EL (cell line): Measurements from ENCODE around the gene EML6.

ENCODE experiments used
- DNase-seq: peaks from one replicate; pipeline ENCODE4 v3.0.0-alpha.2; 2016

The EML6 gene

GRCh38 chr2:54708584-54709335 lies 14.7 kb upstream of the EML6 start:
- no peak for DNase-seq

DNA sequence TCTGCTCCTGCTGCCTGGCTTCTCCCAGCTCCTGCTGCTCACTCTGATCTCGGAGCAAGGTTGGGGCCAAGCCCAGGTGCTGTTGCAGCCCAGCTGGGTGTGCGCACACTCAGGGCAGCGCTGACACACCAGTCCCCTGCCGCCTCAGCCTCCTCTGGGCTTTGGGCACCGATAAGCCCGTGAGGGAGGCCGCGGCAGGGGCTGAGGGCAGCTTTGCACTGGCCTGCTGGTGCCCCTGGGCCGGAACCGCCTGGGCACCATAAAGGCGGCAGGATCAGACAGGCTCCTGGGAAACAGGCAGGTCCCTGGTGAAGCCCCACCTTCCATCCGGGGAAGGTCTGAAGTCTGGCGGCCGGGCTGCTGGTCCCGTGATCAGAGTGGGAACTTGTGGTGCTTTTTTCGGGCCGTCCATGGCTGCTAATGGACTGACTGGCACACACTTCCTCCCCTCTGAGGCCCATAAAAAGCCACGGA lies 14.1 kb upstream of the EML6 start:
- no peak for DNase-seq

DNA sequence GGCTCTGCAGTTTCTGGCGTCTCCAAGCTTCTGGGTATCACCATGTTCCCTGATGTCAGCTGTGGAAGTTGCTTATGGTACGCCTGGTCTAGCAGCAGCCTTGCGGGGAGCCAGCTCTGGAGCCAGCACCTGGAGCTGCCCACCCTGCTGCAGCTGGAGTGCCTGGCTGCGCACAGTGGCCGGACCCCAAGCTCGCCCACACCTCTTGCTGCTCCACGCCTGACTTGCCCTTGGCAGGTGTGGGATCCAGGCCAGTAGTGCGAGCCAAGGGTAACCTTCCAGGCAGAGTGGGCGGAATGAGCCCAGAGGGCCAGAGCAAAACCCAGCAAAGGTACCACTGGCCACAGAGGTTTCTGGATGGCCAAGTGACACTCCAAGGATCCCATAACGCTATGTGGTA lies 13.2 kb upstream of the EML6 start:
- no peak for DNase-seq

DNA sequence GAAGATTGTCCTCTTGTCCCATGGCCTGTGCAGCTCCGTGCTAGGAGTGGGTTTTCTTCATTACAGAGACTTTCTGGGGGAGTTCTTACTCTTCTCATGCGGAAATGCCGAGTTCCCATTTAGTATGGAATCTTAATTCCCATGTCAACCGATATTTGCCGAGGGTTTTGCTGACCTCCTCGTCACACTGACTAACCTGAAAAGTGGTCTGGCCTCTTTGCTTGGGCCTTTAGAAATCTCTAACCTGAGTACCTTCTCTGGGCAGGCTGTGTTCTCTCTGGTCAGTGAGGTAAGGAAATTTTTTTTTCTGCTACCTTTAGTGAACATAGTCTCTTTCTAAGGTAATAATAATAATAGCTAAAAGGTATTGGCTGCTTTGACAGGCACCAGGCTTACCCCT lies 10.9 kb upstream of the EML6 start:
- no peak for DNase-seq

DNA sequence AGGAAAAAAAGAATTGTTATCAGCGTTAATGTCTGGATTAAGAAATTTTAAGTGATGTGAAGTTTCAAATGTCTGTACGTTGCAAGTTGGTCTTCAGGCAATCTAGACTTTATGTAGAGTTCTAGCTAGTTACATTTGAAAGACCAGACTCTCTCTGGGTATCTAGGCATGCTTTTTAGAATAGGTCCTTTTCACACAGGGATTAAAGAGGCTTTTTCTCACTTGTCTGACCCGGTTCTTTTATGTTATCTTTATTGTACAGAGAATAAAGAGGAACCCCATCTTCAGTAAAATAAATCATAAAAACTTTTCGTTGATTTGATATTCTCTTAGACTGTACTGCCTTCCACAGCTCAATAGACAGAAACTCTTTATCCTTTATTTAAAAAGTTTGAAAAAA lies 8.5 kb upstream of the EML6 start:
- no peak for DNase-seq

GRCh38 chr2:54716375-54716774 lies 7.1 kb upstream of the EML6 start:
- no peak for DNase-seq

- DNase-seq, result no peak
Observed at GRCh38 chr2:54720563-54720962, 2.9 kb upstream of the EML6 start.

GRCh38 chr2:54722641-54723040 lies 821 bp upstream of the EML6 start:
- DNase-seq, result peak; percentile 44

DNA sequence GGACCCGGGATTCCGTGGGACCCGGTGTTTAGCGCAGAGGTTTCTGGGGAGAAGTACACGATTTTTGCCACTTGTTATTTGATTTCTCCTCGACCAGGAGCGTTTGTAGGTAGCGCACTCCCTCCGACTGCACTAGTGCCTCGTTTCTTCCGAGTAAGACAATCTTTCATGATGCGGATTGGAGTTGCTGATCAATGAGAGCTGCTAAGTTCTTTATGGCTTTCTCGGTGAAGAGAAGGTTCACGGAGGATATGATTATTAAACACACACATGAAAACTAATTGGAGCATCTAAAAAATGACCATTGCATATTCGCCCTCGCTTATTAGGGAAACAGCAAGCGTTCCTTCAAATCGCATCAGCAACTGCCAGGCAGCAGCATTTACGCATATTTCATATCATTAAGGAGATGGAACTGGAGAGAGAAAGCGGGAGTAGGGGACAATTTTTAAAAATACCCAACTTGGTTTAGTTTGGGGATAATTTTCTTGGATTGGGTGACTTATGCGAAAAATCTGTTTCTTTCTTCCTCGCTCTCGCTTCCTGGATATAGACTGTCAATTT lies 616 bp downstream of the EML6 start:
- DNase-seq, result peak; percentile 49

GRCh38 chr2:54724560-54725342 lies 1.3 kb downstream of the EML6 start:
- peak; percentile 28 for DNase-seq

DNA sequence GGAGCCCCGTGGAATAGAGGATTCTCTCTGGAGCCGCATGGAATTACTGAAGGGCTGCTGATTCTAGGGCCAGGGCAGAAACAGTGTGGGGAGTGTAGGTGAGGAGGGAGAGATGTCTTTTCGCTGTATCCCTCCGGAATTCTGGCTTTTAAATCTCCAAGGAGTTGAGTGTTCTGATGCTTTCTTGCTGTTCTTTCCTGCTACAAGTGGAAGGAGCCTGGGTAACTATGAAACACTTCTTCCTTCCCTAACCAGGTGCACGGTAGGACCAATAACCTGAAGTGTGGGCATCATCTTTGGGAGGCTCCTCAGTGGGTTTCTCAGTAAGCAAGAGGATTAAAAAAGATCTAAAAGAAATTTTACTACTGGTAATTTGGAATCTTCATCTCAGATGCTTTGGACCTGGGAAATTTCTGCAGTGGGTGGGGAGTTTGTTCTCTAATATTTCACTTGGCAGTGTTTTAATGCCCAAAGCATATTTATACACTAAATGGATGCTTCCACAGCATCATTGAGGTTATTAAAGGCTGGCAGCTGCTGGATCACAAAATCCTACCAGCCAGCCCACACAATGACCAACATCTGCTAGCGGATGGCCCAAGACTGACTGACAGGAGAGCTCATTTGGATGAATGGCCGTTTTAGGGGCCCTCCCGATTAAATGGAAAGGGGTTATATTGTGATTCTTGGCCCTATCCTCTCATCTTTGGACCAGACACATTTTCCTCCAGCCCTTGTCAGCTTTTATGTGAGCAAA lies 2.1 kb downstream of the EML6 start:
- no peak for DNase-seq

DNA sequence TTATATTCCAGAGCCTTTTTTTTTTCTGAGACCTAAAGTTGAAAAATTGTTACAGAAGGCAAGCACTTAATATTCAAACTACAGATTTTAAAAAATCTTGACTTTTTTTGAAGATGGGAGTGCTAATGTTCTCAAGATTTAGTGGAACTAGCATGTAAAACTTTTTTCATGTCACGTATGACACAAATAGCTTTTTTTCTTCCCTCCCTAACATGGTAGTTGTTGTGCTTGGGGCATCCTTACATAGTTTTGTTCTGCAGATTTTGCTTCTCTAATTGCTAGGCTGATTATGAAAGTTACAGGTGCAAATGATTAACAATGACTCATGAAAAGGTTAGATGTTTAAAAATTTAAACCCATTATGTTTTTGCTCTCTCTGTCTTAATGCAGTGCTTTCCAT lies 3.0 kb downstream of the EML6 start:
- no peak for DNase-seq

- DNase-seq, result no peak
Observed at GRCh38 chr2:54726940-54727339, 3.5 kb downstream of the EML6 start.

DNA sequence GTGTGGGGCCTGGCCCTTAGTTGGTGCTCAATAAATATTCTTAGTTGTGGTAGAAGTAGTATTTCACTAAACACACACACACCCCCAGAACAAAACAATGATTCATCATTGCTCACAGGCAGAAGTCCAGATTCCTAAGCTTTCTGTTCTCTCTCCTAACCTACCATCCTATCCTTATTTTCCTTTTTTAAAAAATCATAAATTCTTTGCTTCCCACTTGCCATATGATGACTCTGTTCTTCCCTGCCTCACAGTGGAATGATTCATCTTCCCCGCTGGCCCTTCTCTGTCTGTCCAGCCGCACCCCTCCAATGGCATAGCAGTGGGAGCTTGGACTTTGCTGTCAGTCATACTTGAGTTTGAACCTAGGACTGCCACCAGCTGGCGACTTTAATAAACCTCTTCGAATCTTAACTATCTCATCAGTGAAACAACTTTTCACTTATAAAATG lies 5.2 kb downstream of the EML6 start:
- peak; percentile 92 for DNase-seq

- DNase-seq, result no peak
Observed at GRCh38 chr2:54735636-54736035, 12.2 kb downstream of the EML6 start.

GRCh38 chr2:54738281-54738680 lies 14.8 kb downstream of the EML6 start:
- no peak for DNase-seq

- no peak for DNase-seq
Observed at GRCh38 chr2:54740333-54740732, 16.9 kb downstream of the EML6 start.

DNA sequence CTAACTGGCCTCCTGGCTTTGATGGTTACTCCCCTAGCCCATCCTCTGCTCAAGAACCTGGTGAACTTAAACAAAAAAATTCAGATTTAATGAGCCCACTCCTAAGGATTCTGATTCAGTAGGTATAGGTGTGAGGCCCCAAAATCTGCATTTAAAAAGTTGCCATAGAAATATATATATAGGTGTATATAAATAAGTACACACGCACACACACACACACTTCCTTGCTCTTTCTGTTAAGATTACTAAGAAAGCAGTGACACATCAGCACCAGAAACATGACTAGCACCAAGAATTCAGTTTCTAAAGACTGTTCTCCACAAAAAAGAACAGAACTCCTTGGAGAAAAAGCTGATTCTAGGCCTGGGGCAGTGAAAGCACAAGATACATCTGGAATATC lies 17.8 kb downstream of the EML6 start:
- DNase-seq, result no peak

- DNase-seq, result no peak
Observed at GRCh38 chr2:54750040-54750439, 26.6 kb downstream of the EML6 start.

- DNase-seq, result no peak
Observed at GRCh38 chr2:54752439-54752838, 29.0 kb downstream of the EML6 start.

- DNase-seq, result no peak
Observed at GRCh38 chr2:54755641-54756326, 32.3 kb downstream of the EML6 start.

DNA sequence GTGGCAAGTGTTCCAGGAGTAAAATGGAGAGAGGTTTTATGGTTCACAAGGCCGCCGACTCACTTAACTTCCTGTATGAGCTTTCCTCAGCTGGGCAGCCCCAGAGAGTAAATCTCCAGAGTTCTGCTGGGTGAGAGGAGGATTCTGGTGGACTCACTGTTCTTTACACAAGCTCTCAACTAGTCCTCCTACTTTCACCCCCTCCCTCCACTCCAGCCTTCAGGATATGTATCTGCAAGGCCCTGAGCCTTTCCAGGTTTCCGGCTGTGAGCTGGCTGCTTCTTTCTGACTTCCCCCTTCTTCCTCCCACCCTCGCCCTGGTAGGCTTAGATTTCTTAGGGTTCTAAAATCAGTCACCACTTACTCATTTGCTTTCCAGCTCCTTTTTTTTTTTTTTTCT lies 34.0 kb downstream of the EML6 start:
- DNase-seq, result peak; percentile 35

- no peak for DNase-seq
Observed at GRCh38 chr2:54758951-54759350, 35.5 kb downstream of the EML6 start.
